HEK293T (cell line): ENCODE measurements around the gene PPP2R5E.
A peak's percentile ranks its signal among the peaks of the same experiment; 100 is the strongest.

Source experiments
- CTCF ChIA-PET: fragments of 350-600 bp; formaldehyde crosslinking; extraction: SDS; loops from one replicate; lab custom pipeline; 2021; ENCODE audit warnings: antibody characterized with exemption, inconsistent platforms; lab: Yijun Ruan, JAX
- POLR2A ChIA-PET: fragments of 350-600 bp; formaldehyde crosslinking; extraction: SDS; loops from one replicate; lab custom pipeline; 2020; ENCODE audit warnings: antibody characterized with exemption, inconsistent platforms; lab: Yijun Ruan, JAX
- DNase-seq: peaks from one replicate; pipeline ENCODE4 v3.0.0; 2012; ENCODE audit warnings: mixed read lengths; ENCODE audit errors: extremely low spot score
- ARNT ChIP-seq: fragments of 450-650 bp; IDR thresholded peaks from 2 replicates; pipeline ENCODE4 v1.6.1; 2017; ENCODE audit warnings: mild to moderate bottlenecking
- BHLHE40 ChIP-seq: fragments of 450-650 bp; IDR thresholded peaks from 2 replicates; pipeline ENCODE4 v1.6.1; 2016; ENCODE audit warnings: mild to moderate bottlenecking, moderate library complexity, borderline replicate concordance
- CTBP1 ChIP-seq: fragments of 450-650 bp; IDR thresholded peaks from 2 replicates; pipeline ENCODE4 v1.6.1; 2016; ENCODE audit warnings: borderline replicate concordance
- ELF4 ChIP-seq: fragments of 450-650 bp; IDR thresholded peaks from 2 replicates; pipeline ENCODE4 v1.6.1; 2017; ENCODE audit warnings: antibody characterized with exemption
- FOXA1 ChIP-seq: fragments of 450-650 bp; IDR thresholded peaks from 2 replicates; pipeline ENCODE4 v1.6.1; 2016; ENCODE audit warnings: mild to moderate bottlenecking
- FOXK2 ChIP-seq: fragments of 450-650 bp; IDR thresholded peaks from 2 replicates; pipeline ENCODE4 v1.6.1; 2016; ENCODE audit warnings: mild to moderate bottlenecking
- FOXM1 ChIP-seq: fragments of 450-650 bp; IDR thresholded peaks from 2 replicates; pipeline ENCODE4 v1.6.1; 2017; ENCODE audit warnings: mild to moderate bottlenecking, borderline replicate concordance
- HDGF ChIP-seq: fragments of 450-650 bp; IDR thresholded peaks from 2 replicates; pipeline ENCODE4 v1.6.1; 2017; ENCODE audit warnings: antibody characterized with exemption, borderline replicate concordance
- L3MBTL2 ChIP-seq: fragments of 450-650 bp; conservative IDR thresholded peaks from 2 replicates; pipeline ENCODE4 v1.6.1; 2016; ENCODE audit warnings: mild to moderate bottlenecking
- LEF1 ChIP-seq: fragments of 450-650 bp; IDR thresholded peaks from 2 replicates; pipeline ENCODE4 v1.6.1; 2017; ENCODE audit warnings: mild to moderate bottlenecking, borderline replicate concordance
- NFRKB ChIP-seq: fragments of 450-650 bp; IDR thresholded peaks from 2 replicates; pipeline ENCODE4 v1.6.1; 2016; ENCODE audit warnings: mild to moderate bottlenecking, moderate library complexity
- SP1 ChIP-seq: fragments of 450-650 bp; IDR thresholded peaks from 2 replicates; pipeline ENCODE4 v1.6.1; 2017
- SUZ12 ChIP-seq: fragments of 450-650 bp; IDR thresholded peaks from 2 replicates; pipeline ENCODE4 v1.6.1; 2016; ENCODE audit warnings: mild to moderate bottlenecking
- TARDBP ChIP-seq: fragments of 450-650 bp; IDR thresholded peaks from 2 replicates; pipeline ENCODE4 v1.6.1; 2016
- ZNF384 ChIP-seq: fragments of 450-650 bp; IDR thresholded peaks from 2 replicates; pipeline ENCODE4 v1.6.1; 2016
- TF ChIP-seq, protein P1 (sequence below): fragments of 450-650 bp; IDR thresholded peaks from 2 replicates; pipeline ENCODE4 v1.6.1; 2016

PPP2R5E gene

DNA sequence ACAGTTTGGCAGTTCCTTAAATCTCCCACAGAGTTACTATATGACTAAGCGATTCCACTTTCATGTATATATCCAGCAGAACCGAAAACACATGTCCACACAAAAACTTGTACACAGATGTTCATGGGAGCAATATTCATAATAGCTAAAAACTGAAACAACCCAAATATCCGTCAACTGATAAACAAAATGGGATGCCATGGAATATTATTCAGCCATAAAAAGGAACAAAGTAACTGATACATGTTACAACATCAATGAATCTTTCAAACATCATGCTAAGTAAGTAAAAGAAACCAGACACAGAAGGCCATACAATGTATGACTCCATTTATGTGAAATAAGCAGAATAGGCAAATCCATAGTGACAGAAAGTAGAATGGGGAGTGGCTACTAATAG lies 144.2 kb downstream of the PPP2R5E start:
- CTCF ChIA-PET: no interaction called here
- POLR2A ChIA-PET: no interaction called here

DNA sequence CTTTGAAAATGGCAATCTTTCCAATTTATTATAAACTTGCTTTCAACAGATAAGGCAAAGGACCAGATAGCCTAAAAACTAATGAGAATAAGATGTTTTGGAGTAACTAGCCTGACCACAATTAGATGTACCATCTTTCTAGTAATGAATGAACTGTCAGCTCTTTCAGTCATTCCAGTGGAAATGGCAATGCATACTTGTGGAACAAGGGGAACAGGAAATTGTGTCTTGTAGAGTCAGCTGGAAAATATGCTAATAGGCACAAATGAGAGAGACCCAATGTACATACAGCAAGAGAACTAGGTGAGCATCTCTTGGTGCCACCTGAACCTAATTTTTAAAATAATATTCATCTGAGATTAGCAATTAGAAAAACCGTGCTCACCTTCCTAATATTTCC lies 148.3 kb downstream of the PPP2R5E start:
- no peak for TF ChIP-seq FOXM1
- TF ChIP-seq BHLHE40: no peak
- no peak for TF ChIP-seq ZNF384
- TF ChIP-seq, protein P1, sequence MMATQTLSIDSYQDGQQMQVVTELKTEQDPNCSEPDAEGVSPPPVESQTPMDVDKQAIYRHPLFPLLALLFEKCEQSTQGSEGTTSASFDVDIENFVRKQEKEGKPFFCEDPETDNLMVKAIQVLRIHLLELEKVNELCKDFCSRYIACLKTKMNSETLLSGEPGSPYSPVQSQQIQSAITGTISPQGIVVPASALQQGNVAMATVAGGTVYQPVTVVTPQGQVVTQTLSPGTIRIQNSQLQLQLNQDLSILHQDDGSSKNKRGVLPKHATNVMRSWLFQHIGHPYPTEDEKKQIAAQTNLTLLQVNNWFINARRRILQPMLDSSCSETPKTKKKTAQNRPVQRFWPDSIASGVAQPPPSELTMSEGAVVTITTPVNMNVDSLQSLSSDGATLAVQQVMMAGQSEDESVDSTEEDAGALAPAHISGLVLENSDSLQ: no peak
- no peak for TF ChIP-seq TARDBP
- TF ChIP-seq SUZ12: no peak
- TF ChIP-seq ELF4: no peak
- POLR2A ChIA-PET: interaction anchor here (1.5 kb wide), 1 partner anchor 149 kb away, joined by 4 read pairs; the partner anchor contains the start of gene PPP2R5E
- DNase-seq: no peak
- CTCF ChIA-PET: no interaction called here

More for the DNA sequence above, 144.2 kb downstream of the PPP2R5E start:
- no peak for DNase-seq
- TF ChIP-seq LEF1 (no peak), ZNF384 (peak; percentile 44; the same call in 1 of the 2 replicates)

DNA sequence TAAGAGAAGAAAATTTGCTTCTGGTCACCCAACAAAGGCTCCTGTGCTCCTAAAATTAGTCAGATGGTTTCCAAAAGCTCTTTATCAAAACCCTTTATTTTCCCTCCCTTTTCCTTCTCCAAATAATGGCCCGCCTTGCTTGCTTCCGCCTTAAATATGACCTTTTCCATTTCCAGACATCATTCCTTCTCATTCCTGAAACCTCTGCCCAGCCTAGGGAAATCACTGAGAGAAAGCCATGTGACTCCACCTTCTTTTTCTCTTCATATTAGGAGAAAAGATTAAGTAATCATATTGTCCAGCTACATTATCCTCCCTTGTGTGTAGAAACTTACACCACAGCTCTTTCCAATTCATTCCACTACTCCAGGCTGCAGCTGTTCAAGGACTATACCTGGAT lies 148.7 kb downstream of the PPP2R5E start:
- POLR2A ChIA-PET: interaction anchor here (1.5 kb wide), 1 partner anchor 149 kb away, joined by 4 read pairs; the partner anchor contains the start of gene PPP2R5E
- no peak for TF ChIP-seq CTBP1
- TF ChIP-seq ZNF384: no peak
- TF ChIP-seq BHLHE40: no peak
- no peak for TF ChIP-seq SP1
- no peak for TF ChIP-seq FOXM1
- TF ChIP-seq FOXA1: no peak
- TF ChIP-seq ELF4: no peak
- no peak for TF ChIP-seq FOXK2
- TF ChIP-seq SUZ12: no peak
- TF ChIP-seq TARDBP: no peak
- no peak for TF ChIP-seq L3MBTL2
- TF ChIP-seq LEF1: no peak
- TF ChIP-seq, protein P1: no peak
- no peak for TF ChIP-seq ARNT
- TF ChIP-seq HDGF: no peak
- no peak for TF ChIP-seq NFRKB
- DNase-seq: no peak
- CTCF ChIA-PET: no interaction called here

GRCh38 chr14:63393012-63393411 lies 150.2 kb downstream of the PPP2R5E start:
- POLR2A ChIA-PET: interaction anchor here (1.4 kb wide), 1 partner anchor 150 kb away, joined by 3 read pairs; the partner anchor contains the start of gene PPP2R5E
- no peak for TF ChIP-seq FOXK2
- no peak for TF ChIP-seq FOXA1
- TF ChIP-seq L3MBTL2: no peak
- no peak for TF ChIP-seq CTBP1
- no peak for TF ChIP-seq TARDBP
- TF ChIP-seq FOXM1: no peak
- no peak for TF ChIP-seq NFRKB
- TF ChIP-seq SUZ12: no peak
- TF ChIP-seq SP1: no peak
- TF ChIP-seq ELF4: no peak
- no peak for TF ChIP-seq LEF1
- DNase-seq: no peak
- CTCF ChIA-PET: no interaction called here

GRCh38 chr14:63392236-63392635 lies 150.9 kb downstream of the PPP2R5E start:
- ChIA-PET CTCF (no interaction called here), POLR2A (interaction anchor here (1.4 kb wide), 1 partner anchor 151 kb away, joined by 3 read pairs; the partner anchor contains the start of gene PPP2R5E)
- DNase-seq: no peak
- TF ChIP-seq FOXK2 (no peak), L3MBTL2 (no peak), BHLHE40 (no peak), ELF4 (no peak), TARDBP (no peak), LEF1 (no peak), SP1 (no peak), NFRKB (no peak), FOXA1 (no peak), CTBP1 (no peak), ARNT (no peak), ZNF384 (no peak), SUZ12 (no peak), HDGF (no peak), FOXM1 (no peak)
- TF ChIP-seq, protein P1: no peak

DNA sequence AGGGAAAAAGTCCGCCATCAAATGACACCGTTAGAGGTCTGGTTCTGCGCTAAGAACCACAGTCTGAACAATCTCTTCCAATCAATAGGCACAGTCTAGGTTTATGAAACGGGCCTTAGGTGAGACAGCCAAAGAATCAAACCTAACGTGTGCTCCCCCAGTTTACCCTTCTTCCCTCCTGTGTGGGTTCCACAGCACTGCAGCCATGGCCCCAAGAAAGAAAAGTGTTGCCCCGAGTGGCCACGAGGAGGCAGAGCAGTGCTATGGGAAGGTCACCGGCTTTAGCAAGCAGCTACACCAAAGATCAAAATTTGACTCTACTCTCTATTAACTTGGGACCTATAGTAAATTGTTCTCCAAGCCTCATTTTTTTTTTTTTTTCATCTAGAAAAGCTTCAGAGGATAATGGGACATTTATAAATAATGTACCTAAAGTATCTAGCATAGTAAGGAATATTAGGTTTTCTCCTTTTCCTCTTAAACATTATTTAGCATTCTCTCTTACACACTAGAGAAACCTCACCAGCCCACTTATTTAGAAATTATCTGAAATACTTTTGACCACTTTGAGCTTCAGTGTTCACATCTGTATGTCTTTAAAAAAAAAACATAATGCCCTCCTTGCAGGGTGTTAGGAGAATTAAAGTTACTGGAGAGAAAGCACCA lies 154.3 kb downstream of the PPP2R5E start:
- POLR2A ChIA-PET: interaction anchor here (1.3 to 1.6 kb wide), 2 partner anchors 155 to 253 kb away, joined by 5 to 8 read pairs; partner anchors contain the start of genes PPP2R5E and WDR89
- TF ChIP-seq TARDBP (no peak), ELF4 (no peak), HDGF (no peak), ARNT (no peak), L3MBTL2 (no peak), SUZ12 (no peak), SP1 (no peak), FOXK2 (no peak), FOXA1 (no peak), BHLHE40 (no peak), FOXM1 (no peak), CTBP1 (no peak), LEF1 (no peak), NFRKB (no peak), ZNF384 (no peak)
- TF ChIP-seq, protein P1: no peak
- CTCF ChIA-PET: interaction anchor here (0.6 to 1.8 kb wide), 7 partner anchors 46 to 381 kb away, joined by 3 to 10 read pairs (median 3); no protein-coding TSS in a partner anchor
- peak; percentile 67 for DNase-seq
